GM12875 (cell line): ENCODE results near the gene OR6B1.
"Not testable (repeated sequence)": the region's sequence is repeated elsewhere in the genome, so short reads cannot be mapped to it uniquely, and the experiment has no call there.

Source experiments
- H3K4me3 ChIP-seq: one replicate; pipeline ENCODE4 v1.5.1; 2011; ENCODE audit warnings: low read depth, low read length, control low read depth
- CTCF ChIP-seq: IDR thresholded peaks from 2 replicates; pipeline ENCODE4 v1.5.1; 2011; ENCODE audit warnings: low read depth, mild to moderate bottlenecking, control low read depth, inconsistent platforms, low read length, moderate library complexity, borderline replicate concordance; ENCODE audit not compliant: insufficient read depth

OR6B1 gene

GRCh38 chr7:144001543-144001942, 1.4 kb downstream of the OR6B1 start:
- H3K4me3 ChIP-seq: no peak overlapping the region
- no peak for TF ChIP-seq CTCF

- TF ChIP-seq CTCF: no peak
- no peak overlapping the region for H3K4me3 ChIP-seq
Measured at GRCh38 chr7:144004703-144005102, 4.6 kb downstream of the OR6B1 start.

GRCh38 chr7:144006029-144006691, 6.0 kb downstream of the OR6B1 start:
- no peak for TF ChIP-seq CTCF
- H3K4me3 ChIP-seq: no peak overlapping the region

GRCh38 chr7:144006692-144007042, 6.5 kb downstream of the OR6B1 start:
- no peak overlapping the region for H3K4me3 ChIP-seq
- no peak for TF ChIP-seq CTCF

GRCh38 chr7:144009361-144009760, 9.2 kb downstream of the OR6B1 start:
- H3K4me3 ChIP-seq: no peak overlapping the region
- no peak for TF ChIP-seq CTCF

GRCh38 chr7:144010061-144010460, 9.9 kb downstream of the OR6B1 start:
- H3K4me3 ChIP-seq: not testable (repeated sequence)

GRCh38 chr7:144010821-144011220, 10.7 kb downstream of the OR6B1 start:
- not testable (repeated sequence) for H3K4me3 ChIP-seq

GRCh38 chr7:144011458-144012230, 11.5 kb downstream of the OR6B1 start:
- H3K4me3 ChIP-seq: no peak overlapping the region
- TF ChIP-seq CTCF: no peak
